GM10847 (cell line): Measurements from ENCODE around the gene PRELP.

Experiments
- POLR2A ChIP-seq: IDR thresholded peaks from 2 replicates; pipeline ENCODE4 v1.6.1; 2011; ENCODE audit not compliant: insufficient read length; ENCODE audit errors: extremely low read depth

Gene PRELP

GRCh38 chr1:203539831-203540546 lies 64.4 kb downstream of the PRELP start:
- TF ChIP-seq POLR2A: no peak
